ENCODE results near the gene TOR2A. TPM values are rescaled to one million over a fixed set of nuclear protein-coding genes. Genes with fewer than 3 reads are reported as not detected.
A peak's percentile ranks its signal among the peaks of the same experiment; 100 is the strongest.

TOR2A gene
- total and polyA plus RNA-seq, 4 donors = 4.5 to 12.7 (median 6.9) TPM

DNA sequence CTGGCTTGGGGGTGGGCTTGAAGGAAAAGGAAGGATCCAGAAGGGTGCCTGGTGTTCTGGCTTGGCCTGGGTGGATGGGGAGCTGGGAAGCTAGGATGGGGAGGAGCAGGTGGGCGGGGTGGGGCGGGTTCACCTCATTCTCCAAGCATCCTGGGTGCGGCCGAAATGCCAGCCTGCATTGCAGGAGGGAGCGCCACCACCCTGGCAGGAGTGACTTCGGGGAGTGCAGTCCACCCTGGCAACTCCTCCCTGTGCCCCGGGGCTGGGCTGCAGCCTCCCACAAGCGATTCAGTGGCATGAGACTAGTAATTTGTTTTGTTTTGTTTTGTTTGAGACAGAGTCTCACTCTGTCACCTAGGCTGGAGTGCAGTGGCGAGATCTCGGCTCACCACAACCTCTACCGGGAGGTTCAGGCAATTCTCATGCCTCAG is 13.7 kb downstream of the TOR2A start:
- H3K27me3 ChIP-seq (ENCODE audit: control insufficient read depth in 1 of 2, insufficient read depth in 2 of 2, low read length in 1 of 2) = no peaks in the 10 kb centered on the region
- H3K4me3 ChIP-seq (ENCODE audit: low read length in 2 of 2) = no peak overlapping the region
- intact Hi-C loops (cut with DNase I) = loop anchor here in 1 of 2 donors (10.0 kb wide), 1 partner anchor 217 kb away; no protein-coding TSS in a partner anchor
- 69 to 76% methylated on average over 11 of the region's 11 CpGs for WGBS, 2 donors
- DNase-seq (no peak), ATAC-seq (ENCODE audit: low FRiP score) (no peak)
- H3K4me1 ChIP-seq (ENCODE audit: control insufficient read depth in 1 of 2, insufficient read depth in 2 of 2, low read length in 2 of 2) = no peaks in the 10 kb centered on the region
- H3K9me3 ChIP-seq (ENCODE audit: control insufficient read depth, low read length) = no peaks in the 10 kb centered on the region
- H3K27ac ChIP-seq (ENCODE audit: low read depth in 1 of 2, low read length in 2 of 2) = no peak overlapping the region
- no peaks in the 10 kb centered on the region for H3K36me3 ChIP-seq (ENCODE audit: control insufficient read depth in 1 of 2, insufficient read depth in 2 of 2, low read length in 1 of 2)

DNA sequence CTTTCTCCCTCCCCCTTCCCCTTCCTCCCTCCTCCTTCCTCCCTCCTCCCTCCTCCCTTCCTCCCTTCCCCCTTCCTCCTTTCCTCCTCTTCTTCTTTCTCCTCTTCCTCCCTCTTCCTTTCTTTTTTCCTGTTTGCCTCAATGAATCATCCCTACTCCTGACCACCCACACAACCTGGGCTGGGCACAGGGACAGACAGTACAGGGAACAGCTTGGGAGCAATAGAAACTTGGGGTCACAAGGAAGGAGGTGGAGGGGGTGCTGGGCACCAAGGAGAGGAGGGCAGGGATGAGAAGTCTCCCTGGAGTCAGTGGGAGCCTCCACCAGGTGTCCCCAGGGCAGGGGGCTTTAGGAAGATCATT is 14.2 kb downstream of the TOR2A start:
- Histone ChIP-seq H3K9me3 (ENCODE audit: control insufficient read depth, low read length) (no peaks in the 10 kb centered on the region), H3K4me3 (ENCODE audit: low read length in 2 of 2) (no peak overlapping the region), H3K27me3 (ENCODE audit: control insufficient read depth in 1 of 2, insufficient read depth in 2 of 2, low read length in 1 of 2) (no peaks in the 10 kb centered on the region), H3K4me1 (ENCODE audit: control insufficient read depth in 1 of 2, insufficient read depth in 2 of 2, low read length in 2 of 2) (no peaks in the 10 kb centered on the region), H3K36me3 (ENCODE audit: control insufficient read depth in 1 of 2, insufficient read depth in 2 of 2, low read length in 1 of 2) (no peaks in the 10 kb centered on the region), H3K27ac (ENCODE audit: low read depth in 1 of 2, low read length in 2 of 2) (no peak overlapping the region)
- intact Hi-C loops (cut with DNase I) = loop anchor here in 1 of 2 donors (10.0 kb wide), 1 partner anchor 216 kb away; no protein-coding TSS in a partner anchor
- DNase-seq (no peak), ATAC-seq (ENCODE audit: low FRiP score) (no peak)

DNA sequence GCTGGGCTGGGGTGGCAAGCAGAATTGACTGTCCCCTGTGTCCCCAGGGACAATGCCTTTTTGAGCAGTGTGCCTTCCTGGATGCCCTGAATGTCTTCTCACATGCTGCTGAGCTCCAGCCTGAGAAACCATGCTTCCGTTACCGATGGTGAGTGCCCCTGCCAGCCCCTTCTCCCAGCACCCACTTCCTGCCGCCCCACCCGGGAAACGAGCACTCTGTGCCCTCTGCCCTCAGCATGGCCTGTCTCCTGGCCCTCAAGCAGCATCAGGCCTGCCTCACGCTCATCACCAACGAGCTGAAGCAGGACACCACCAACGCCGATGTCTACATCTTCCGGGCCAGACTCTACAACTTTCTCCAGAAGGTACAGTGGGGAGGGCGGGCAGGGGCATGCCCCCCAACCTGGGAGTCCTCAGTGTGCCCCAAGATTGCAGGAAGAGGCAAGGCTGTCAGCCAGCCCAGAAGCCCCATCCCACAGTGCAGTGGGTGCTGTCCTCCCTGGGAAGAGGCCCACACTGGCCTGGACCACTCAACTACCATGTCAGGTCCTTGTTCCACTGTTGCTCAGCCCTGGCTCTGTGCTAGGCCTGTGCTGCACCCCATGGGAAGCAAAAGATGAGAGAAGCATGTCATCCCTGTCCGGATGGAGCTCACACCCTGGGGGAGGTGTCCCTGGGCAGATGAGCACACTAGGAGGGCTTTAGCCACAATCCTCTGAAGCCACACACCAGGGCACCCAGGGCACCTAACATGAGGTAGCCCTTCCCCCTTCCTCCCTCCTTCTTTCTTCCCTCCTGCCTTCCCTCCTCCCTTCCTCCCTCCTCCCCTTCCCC is 14.8 kb downstream of the TOR2A start:
- Histone ChIP-seq H3K36me3 (ENCODE audit: control insufficient read depth in 1 of 2, insufficient read depth in 2 of 2, low read length in 1 of 2) (no peaks in the 10 kb centered on the region), H3K9me3 (ENCODE audit: control insufficient read depth, low read length) (no peaks in the 10 kb centered on the region), H3K4me3 (ENCODE audit: low read length in 2 of 2) (no peak overlapping the region), H3K4me1 (ENCODE audit: control insufficient read depth in 1 of 2, insufficient read depth in 2 of 2, low read length in 2 of 2) (no peaks in the 10 kb centered on the region), H3K27me3 (ENCODE audit: control insufficient read depth in 1 of 2, insufficient read depth in 2 of 2, low read length in 1 of 2) (no peaks in the 10 kb centered on the region), H3K27ac (ENCODE audit: low read depth in 1 of 2, low read length in 2 of 2) (no peak overlapping the region)
- intact Hi-C loops (cut with DNase I) = loop anchor here in 1 of 2 donors (10.0 kb wide), 1 partner anchor 215 kb away; no protein-coding TSS in a partner anchor
- DNase-seq (no peak), ATAC-seq (ENCODE audit: low FRiP score) (no peak)
- 86 to 87% methylated on average over 12 of the region's 12 CpGs for WGBS, 2 donors

DNA sequence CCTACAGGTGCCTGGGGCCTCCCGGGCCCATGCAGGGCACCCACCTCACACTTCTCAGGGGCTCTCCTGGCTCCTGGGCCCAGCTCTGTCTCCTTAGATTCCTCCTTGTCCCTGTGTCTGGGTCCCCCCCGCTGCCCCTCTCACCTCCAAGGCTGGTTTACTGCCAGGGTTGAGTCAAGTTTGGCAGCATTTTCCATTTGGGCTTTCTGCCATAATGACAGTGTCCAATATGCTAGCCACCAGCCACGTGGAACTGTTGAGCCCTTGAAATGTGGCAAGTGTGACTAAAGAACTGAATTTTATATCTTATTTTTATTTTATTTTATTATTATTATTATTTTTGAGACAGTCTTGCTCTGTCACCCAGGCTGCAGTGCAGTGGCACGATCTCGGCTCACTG is 17.3 kb downstream of the TOR2A start:
- WGBS, 2 donors = 64 to 65% methylated on average over 5 of the region's 5 CpGs
- Histone ChIP-seq H3K27ac (ENCODE audit: low read depth in 1 of 2, low read length in 2 of 2) (no peak overlapping the region), H3K4me3 (ENCODE audit: low read length in 2 of 2) (no peak overlapping the region), H3K27me3 (ENCODE audit: control insufficient read depth in 1 of 2, insufficient read depth in 2 of 2, low read length in 1 of 2) (no peaks in the 10 kb centered on the region), H3K4me1 (ENCODE audit: control insufficient read depth in 1 of 2, insufficient read depth in 2 of 2, low read length in 2 of 2) (no peaks in the 10 kb centered on the region), H3K36me3 (ENCODE audit: control insufficient read depth in 1 of 2, insufficient read depth in 2 of 2, low read length in 1 of 2) (no peaks in the 10 kb centered on the region), H3K9me3 (ENCODE audit: control insufficient read depth, low read length) (no peaks in the 10 kb centered on the region)
- DNase-seq (no peak), ATAC-seq (ENCODE audit: low FRiP score) (no peak)
- intact Hi-C loops (cut with DNase I) = loop anchor here in 1 of 2 donors (5.0 kb wide), 1 partner anchor 105 kb away; the partner anchor contains the start of gene STXBP1

DNA sequence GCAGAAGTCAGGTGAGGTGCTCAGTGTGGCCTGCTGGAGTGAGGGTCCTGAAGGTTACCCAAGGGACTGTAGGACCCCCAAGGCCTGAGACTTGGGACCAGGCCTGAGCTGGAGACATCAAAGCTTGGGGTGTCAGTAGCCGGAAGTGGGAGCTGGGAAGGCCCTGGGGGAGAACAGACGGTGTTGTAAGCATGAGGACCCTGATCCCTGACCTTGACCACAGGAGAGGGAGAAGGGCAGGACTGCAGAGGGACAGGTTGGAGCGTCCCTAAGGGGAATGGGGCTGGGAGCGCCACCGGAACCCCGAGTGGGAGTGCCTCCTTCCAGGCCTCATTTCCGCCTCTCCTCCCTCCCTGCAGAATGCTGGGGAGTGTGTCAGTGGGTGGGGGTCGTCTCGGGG is 18.7 kb downstream of the TOR2A start:
- Histone ChIP-seq H3K4me1 (ENCODE audit: control insufficient read depth in 1 of 2, insufficient read depth in 2 of 2, low read length in 2 of 2) (no peaks in the 10 kb centered on the region), H3K27me3 (ENCODE audit: control insufficient read depth in 1 of 2, insufficient read depth in 2 of 2, low read length in 1 of 2) (no peaks in the 10 kb centered on the region), H3K27ac (ENCODE audit: low read depth in 1 of 2, low read length in 2 of 2) (peak overlapping the region in 1 of 2 donors; percentile 49), H3K9me3 (ENCODE audit: control insufficient read depth, low read length) (no peaks in the 10 kb centered on the region), H3K4me3 (ENCODE audit: low read length in 2 of 2) (no peak overlapping the region), H3K36me3 (ENCODE audit: control insufficient read depth in 1 of 2, insufficient read depth in 2 of 2, low read length in 1 of 2) (no peaks in the 10 kb centered on the region)
- intact Hi-C loops (cut with DNase I) = loop anchor here in 1 of 2 donors (5.0 kb wide), 1 partner anchor 104 kb away; the partner anchor contains the start of gene STXBP1
- 87 to 91% methylated on average over 7 to 9 of the region's 9 CpGs for WGBS, 2 donors
- ATAC-seq (ENCODE audit: low FRiP score) = no peak
- no peak for DNase-seq

DNA sequence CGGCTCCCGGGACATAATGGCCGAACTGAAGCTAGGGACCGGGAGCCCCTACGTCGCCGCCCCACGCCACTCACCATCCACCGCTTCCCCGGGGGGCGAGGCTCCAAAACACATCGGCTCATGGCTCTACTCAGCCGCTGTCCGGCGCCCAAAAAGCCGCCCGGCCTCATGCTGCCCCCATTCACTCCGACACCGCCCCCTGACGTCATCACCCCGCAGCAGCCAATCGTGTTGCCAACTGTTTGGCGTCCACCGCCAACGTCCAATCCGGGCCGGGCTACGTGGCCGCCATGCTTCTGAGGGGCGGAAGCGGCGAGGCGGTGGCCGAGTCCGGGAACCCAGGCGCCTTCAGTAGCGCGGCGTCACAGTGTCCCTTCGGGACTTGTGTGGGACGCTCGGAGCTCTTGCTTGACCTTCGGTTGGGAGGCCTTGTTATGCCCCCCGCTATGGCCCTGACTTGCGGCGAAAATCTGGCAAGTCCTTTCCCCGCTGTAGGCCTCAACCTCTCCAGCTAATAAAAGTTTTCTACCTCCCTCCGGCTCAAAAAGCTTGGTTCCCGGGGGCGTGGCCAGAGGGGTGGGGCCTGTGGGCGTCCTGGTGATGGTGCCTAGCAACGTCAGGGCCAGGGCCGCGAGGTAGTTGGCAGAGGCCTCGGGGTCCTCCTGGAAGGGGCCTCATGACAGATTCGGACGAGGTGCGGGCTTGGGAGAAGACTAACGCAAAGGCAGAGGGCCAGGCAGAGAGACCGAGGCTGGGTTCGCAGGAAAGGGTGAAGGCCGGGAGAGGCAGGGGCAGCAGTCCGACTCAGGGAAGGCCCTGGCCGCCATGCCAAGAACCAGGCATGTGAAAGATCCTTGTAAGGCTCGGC is 19.4 kb downstream of the TOR2A start, which contains the start of the genes PTRH1 and TTC16:
Gene PTRH1 (minus strand): TSS at position 194 of the 868 bp plus-strand sequence. CDS start 24 bp downstream, at position 170.
Gene TTC16 (plus strand): TSS at position 610 of the 868 bp plus-strand sequence. CDS start 67 bp downstream, at position 677.
- no peaks in the 10 kb centered on the region for H3K4me1 ChIP-seq (ENCODE audit: control insufficient read depth in 1 of 2, insufficient read depth in 2 of 2, low read length in 2 of 2)
- peak within 1 kb of the TSS; percentile 39 to 52 for H3K4me3 ChIP-seq (ENCODE audit: low read length in 2 of 2)
- ATAC-seq (ENCODE audit: low FRiP score) = peak; percentile 97
- H3K27me3 ChIP-seq (ENCODE audit: control insufficient read depth in 1 of 2, insufficient read depth in 2 of 2, low read length in 1 of 2) = no peaks in the 10 kb centered on the region
- H3K27ac ChIP-seq (ENCODE audit: low read depth in 1 of 2, low read length in 2 of 2) = peak within 1 kb of the TSS in 1 of 2 donors; percentile 49
- no peaks in the 10 kb centered on the region for H3K9me3 ChIP-seq (ENCODE audit: control insufficient read depth, low read length)
- intact Hi-C loops (cut with DNase I) = loop anchor here in 1 of 2 donors (5.0 kb wide), 1 partner anchor 103 kb away; the partner anchor contains the start of gene STXBP1
- DNase-seq = peak; percentile 99 to 100
- no peaks in the 10 kb centered on the region for H3K36me3 ChIP-seq (ENCODE audit: control insufficient read depth in 1 of 2, insufficient read depth in 2 of 2, low read length in 1 of 2)
- WGBS, 2 donors = 2% methylated on average over 64 to 65 of the region's 65 CpGs

DNA sequence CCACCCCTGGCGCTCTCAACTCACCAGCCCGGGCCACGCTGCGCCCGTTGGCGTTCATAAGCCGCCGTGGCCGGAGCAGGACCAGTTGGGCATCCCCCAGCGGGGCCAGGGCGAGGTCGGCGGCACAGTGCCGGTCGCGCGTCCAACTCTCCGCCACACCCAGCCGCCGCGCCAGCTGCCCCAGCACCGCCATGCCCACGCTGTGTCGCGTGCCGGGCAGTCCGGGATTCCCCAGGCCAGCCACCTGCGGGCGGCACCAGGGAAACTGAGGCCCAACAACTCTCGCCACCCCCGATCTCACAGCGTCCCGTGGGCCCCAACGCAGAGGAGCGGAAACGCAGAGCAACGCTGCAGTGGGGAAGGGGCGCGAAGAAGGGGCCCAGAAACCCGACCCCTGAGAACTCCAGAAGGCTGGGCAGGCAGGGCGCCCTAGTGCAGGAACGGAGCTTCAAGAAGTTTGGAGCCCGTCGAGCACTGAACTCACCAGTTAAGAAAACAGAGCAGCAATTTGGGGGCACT is 20.1 kb downstream of the TOR2A start:
- DNase-seq (no peak), ATAC-seq (ENCODE audit: low FRiP score) (no peak)
- Histone ChIP-seq H3K36me3 (ENCODE audit: control insufficient read depth in 1 of 2, insufficient read depth in 2 of 2, low read length in 1 of 2) (no peaks in the 10 kb centered on the region), H3K9me3 (ENCODE audit: control insufficient read depth, low read length) (no peaks in the 10 kb centered on the region), H3K27me3 (ENCODE audit: control insufficient read depth in 1 of 2, insufficient read depth in 2 of 2, low read length in 1 of 2) (no peaks in the 10 kb centered on the region), H3K27ac (ENCODE audit: low read depth in 1 of 2, low read length in 2 of 2) (no peak overlapping the region), H3K4me3 (ENCODE audit: low read length in 2 of 2) (peak overlapping the region; percentile 24 to 52), H3K4me1 (ENCODE audit: control insufficient read depth in 1 of 2, insufficient read depth in 2 of 2, low read length in 2 of 2) (no peaks in the 10 kb centered on the region)
- intact Hi-C loops (cut with DNase I) = loop anchor here in 1 of 2 donors (5.0 kb wide), 1 partner anchor 103 kb away; the partner anchor contains the start of gene STXBP1
- WGBS, 2 donors = 1% methylated on average over 31 to 44 of the region's 44 CpGs

All from aorta (tissue), 5 donors.